K562 (cell line): ENCODE results near the gene ECSIT. TPM values are rescaled to one million over a fixed set of nuclear protein-coding genes. Genes with fewer than 3 reads are reported as not detected.

ENCODE experiments used
- ATF1 ChIP-seq, 2 experiments: fragments of 450-650 bp in 1 of 2; IDR thresholded peaks; 2 replicates each; pipeline ENCODE4 v1.6.1; 2016; ENCODE audit warnings: missing compliant biosample characterization in 1 of 2, missing genetic modification characterization in 1 of 2
- CEBPB ChIP-seq: fragments of 450-650 bp; IDR thresholded peaks from 2 replicates; pipeline ENCODE4 v1.6.1; 2016; ENCODE audit warnings: missing genetic modification characterization, missing compliant biosample characterization
- CHD2 ChIP-seq: IDR thresholded peaks from 2 replicates; pipeline ENCODE4 v1.6.1; 2011; ENCODE audit warnings: low read depth, low read length
- FOSL1 ChIP-seq: fragments of 200-800 bp; sonication (Bioruptor generic); conservative IDR thresholded peaks from 2 replicates; pipeline ENCODE4 v1.6.1; 2016; ENCODE audit warnings: missing genetic modification characterization, missing compliant biosample characterization
- FOXK2 ChIP-seq, 2 experiments: fragments of 450-650 bp; IDR thresholded peaks in 1 of 2; conservative IDR thresholded peaks in 1 of 2; 2 replicates each; pipeline ENCODE4 v1.6.1; 2016; ENCODE audit warnings: low read depth in 2 of 2, mild to moderate bottlenecking in 1 of 2
- GABPA ChIP-seq: fragments of 200-800 bp; sonication (Bioruptor generic); conservative IDR thresholded peaks from 2 replicates; pipeline ENCODE4 v1.6.1; 2016; ENCODE audit warnings: low read depth, missing genetic modification characterization, missing compliant biosample characterization
- HCFC1 ChIP-seq: IDR thresholded peaks from 2 replicates; pipeline ENCODE4 v1.6.1; 2012; ENCODE audit warnings: low read depth, low read length, improper control_type of control experiment
- HDAC2 ChIP-seq: fragments of 450-650 bp; IDR thresholded peaks from 2 replicates; pipeline ENCODE4 v1.6.1; 2016; ENCODE audit warnings: mild to moderate bottlenecking
- HES1 ChIP-seq: fragments of 450-650 bp; IDR thresholded peaks from 2 replicates; pipeline ENCODE4 v1.6.1; 2016; ENCODE audit warnings: low read depth, mild to moderate bottlenecking, moderate library complexity
- KLF16 ChIP-seq: IDR thresholded peaks from 2 replicates; pipeline ENCODE4 v1.6.1; 2016; ENCODE audit warnings: antibody characterized with exemption
- NCOA2 ChIP-seq, 2 experiments: fragments of 450-650 bp; IDR thresholded peaks; 2 replicates each; pipeline ENCODE4 v1.6.1; 2018; ENCODE audit warnings: mild to moderate bottlenecking in 2 of 2, moderate library complexity in 1 of 2; ENCODE audit not compliant: partially characterized antibody in 2 of 2
- NCOR1 ChIP-seq: fragments of 450-650 bp; IDR thresholded peaks from 2 replicates; pipeline ENCODE4 v1.6.1; 2016; ENCODE audit warnings: mild to moderate bottlenecking, moderate library complexity
- NEUROD1 ChIP-seq: fragments of 150-350 bp; IDR thresholded peaks from 2 replicates; pipeline ENCODE4 v1.6.1; 2014; ENCODE audit warnings: borderline replicate concordance, low read length, low read depth; ENCODE audit not compliant: partially characterized antibody
- POLR2AphosphoS5 ChIP-seq: IDR thresholded peaks from 2 replicates; pipeline ENCODE4 v1.6.1; 2011; ENCODE audit warnings: mild to moderate bottlenecking, low read depth, low read length, moderate library complexity; ENCODE audit not compliant: control insufficient read depth, insufficient read depth
- SIX5 ChIP-seq, 2 experiments: IDR thresholded peaks; 2 replicates each; pipeline ENCODE4 v1.6.1; 2011; ENCODE audit warnings: low read length in 2 of 2, borderline replicate concordance in 1 of 2, low read depth in 1 of 2, mild to moderate bottlenecking in 1 of 2, moderate library complexity in 1 of 2; ENCODE audit not compliant: insufficient read depth in 1 of 2
- SMARCC2 ChIP-seq: fragments of 450-650 bp; IDR thresholded peaks from 2 replicates; pipeline ENCODE4 v1.6.1; 2017; ENCODE audit warnings: antibody characterized with exemption, moderate library complexity, mild to moderate bottlenecking, low read depth
- SMARCE1 ChIP-seq: fragments of 450-650 bp; IDR thresholded peaks from 2 replicates; pipeline ENCODE4 v1.7.1; 2016; ENCODE audit warnings: mild to moderate bottlenecking
- SP2 ChIP-seq: IDR thresholded peaks from 2 replicates; pipeline ENCODE4 v1.6.1; 2011; ENCODE audit warnings: mild to moderate bottlenecking, low read depth, low read length, moderate library complexity; ENCODE audit not compliant: poor library complexity, severe bottlenecking; ENCODE audit errors: extremely low read depth
- TCF7 ChIP-seq: sonication (generic); IDR thresholded peaks from 2 replicates; pipeline ENCODE4 v1.6.1; 2016; ENCODE audit warnings: antibody characterized with exemption, borderline replicate concordance
- ZNF12 ChIP-seq: sonication (generic); formaldehyde crosslinking; IDR thresholded peaks from 2 replicates; pipeline ENCODE4 v1.4.0; 2020; ENCODE audit warnings: mild to moderate bottlenecking, missing genetic modification reagents
- ZNF75A ChIP-seq: fragments of 450-650 bp; formaldehyde crosslinking; IDR thresholded peaks from 2 replicates; pipeline ENCODE4 v1.4.0; 2020; ENCODE audit warnings: mild to moderate bottlenecking
- polyA plus RNA-seq, 8 experiments: library from polyadenylated mRNA; depleted of rRNA in 4 of 8; stranded (reverse) in 5 of 8; unstranded in 3 of 8; fragments of >200 nt; fragmentation: Nextera tagmentation in 2 of 8; fragmentation: Illumina TruSeq in 1 of 8; extraction: Ambion mirVana in 2 of 8; extraction: Trizol in 1 of 8; gene quantifications; 2 replicates each; pipeline versions ENCODE4 v1.2.1 to v1.2.3, GENCODE V29; 2011 to 2014; ENCODE audit warnings: inconsistent platforms in 1 of 8, missing spikeins in 1 of 8
- total RNA-seq, 7 experiments: library from RNA; depleted of rRNA in 6 of 7; stranded (reverse); fragments of >200 nt in 6 of 7; fragmentation: Illumina TruSeq in 2 of 7; extraction: Trizol in 2 of 7; gene quantifications; 2 replicates each; pipeline versions ENCODE4 v1.2.1 to v1.2.3, GENCODE V29; 2011 to 2021; ENCODE audit warnings: low replicate concordance in 1 of 7
- TF ChIP-seq, protein P1 (sequence below): sonication (generic); formaldehyde crosslinking; IDR thresholded peaks from 2 replicates; pipeline ENCODE4 v1.9.0; 2022; ENCODE audit warnings: mild to moderate bottlenecking, missing genetic modification reagents
- TF ChIP-seq, protein P2 (sequence below), 2 experiments: fragments of 450-650 bp; IDR thresholded peaks; 2 replicates each; pipeline ENCODE4 v1.6.1; 2018; ENCODE audit warnings: mild to moderate bottlenecking in 2 of 2, low read depth in 1 of 2; ENCODE audit not compliant: partially characterized antibody in 2 of 2

The ECSIT gene
- total and polyA plus RNA-seq, 9 of the 15 experiments (the other 6 are each of a cell fraction or from before 2014, with no cell fraction given), result 1.1 to 82.5 (median 43.9) TPM

DNA sequence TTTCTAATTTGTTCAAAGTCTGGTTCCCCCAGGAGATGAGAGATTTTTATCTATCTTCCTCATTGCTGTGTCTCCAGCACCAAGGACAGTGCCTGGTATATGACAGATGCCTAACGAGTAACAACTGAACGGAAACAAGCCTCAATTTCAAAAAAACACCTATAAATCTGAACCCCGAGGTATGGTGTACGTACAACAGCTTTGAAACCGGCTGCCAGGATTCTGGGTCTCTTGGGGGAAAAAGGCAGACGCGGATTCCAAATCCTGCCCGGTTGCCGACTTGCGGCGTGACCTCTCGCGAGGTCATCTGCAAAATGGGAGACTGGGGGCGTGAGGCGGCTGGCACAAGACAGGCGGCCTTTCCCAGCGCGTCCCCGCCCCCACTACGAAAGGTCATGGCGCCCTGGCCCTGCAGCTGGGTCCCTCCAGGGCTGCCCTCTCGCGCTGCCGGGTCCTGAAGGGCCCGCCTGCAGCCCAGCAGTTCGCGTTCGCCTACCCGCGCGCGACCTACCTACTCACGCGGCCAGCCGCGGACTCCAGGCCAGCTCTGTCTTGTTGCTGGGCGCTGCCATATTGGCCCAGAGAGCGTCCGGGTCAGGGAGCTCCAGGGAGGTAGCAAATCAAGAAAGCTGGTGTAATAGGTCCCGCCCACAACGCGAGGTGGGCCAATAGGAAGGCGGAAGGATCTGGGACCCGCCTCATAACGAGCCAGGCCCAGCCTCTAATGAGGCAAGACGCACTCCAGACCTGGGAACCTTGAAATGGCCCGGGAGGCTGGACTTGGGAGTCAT lies at the start of gene ECSIT (continued):
- TF ChIP-seq NEUROD1 (peak; percentile 8), ATF1 (CRISPR knock-in tag; IDR thresholded peaks at IDR 0.05) (no peak), ATF1 (tag; IDR thresholded peaks at IDR 0.05) (peak; percentile 83), HDAC2 (peak; percentile 95; the same call in 1 of the 2 replicates), ZNF75A (no peak), CHD2 (peak; percentile 88), POLR2AphosphoS5 (peak; percentile 47; the same call in 1 of the 2 replicates), SP2 (peak; percentile 55), FOSL1 (tag) (peak; percentile 62), KLF16 (no peak), FOXK2 (conservative IDR thresholded peaks at IDR 0.05 in 1 of 2, IDR thresholded peaks at IDR 0.05 in 1 of 2; ENCODE audit: low read depth in 2 of 2) (peak; percentile 78 to 80; a peak in 2 of 4 replicates), SMARCC2 (0 out of 2 replicates have a peak, but pooled peaks have one; percentile 24), ZNF12 (CRISPR knock-in tag) (peak; percentile 72; the same call in 1 of the 2 replicates), HCFC1 (peak; percentile 80), SIX5 (IDR thresholded peaks at IDR 0.05; ENCODE audit: borderline replicate concordance in 1 of 2, insufficient read depth in 1 of 2, low read depth in 1 of 2, low read length in 2 of 2) (peak in 1 of 2 experiments; percentile 5; a peak in 1 of 4 replicates), SMARCE1 (0 out of 2 replicates have a peak, but pooled peaks have one; percentile 38), CEBPB (tag) (peak; percentile 80), NCOR1 (0 out of 2 replicates have a peak, but pooled peaks have one; percentile 4), HES1 (no peak), TCF7 (no peak), NCOA2 (IDR thresholded peaks at IDR 0.05; ENCODE audit: partially characterized antibody in 2 of 2) (no peak), GABPA (tag) (peak; percentile 98)
- TF ChIP-seq, protein P1, sequence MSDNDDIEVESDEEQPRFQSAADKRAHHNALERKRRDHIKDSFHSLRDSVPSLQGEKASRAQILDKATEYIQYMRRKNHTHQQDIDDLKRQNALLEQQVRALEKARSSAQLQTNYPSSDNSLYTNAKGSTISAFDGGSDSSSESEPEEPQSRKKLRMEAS (CRISPR knock-in tag), result peak; percentile 87
- TF ChIP-seq, protein P2, sequence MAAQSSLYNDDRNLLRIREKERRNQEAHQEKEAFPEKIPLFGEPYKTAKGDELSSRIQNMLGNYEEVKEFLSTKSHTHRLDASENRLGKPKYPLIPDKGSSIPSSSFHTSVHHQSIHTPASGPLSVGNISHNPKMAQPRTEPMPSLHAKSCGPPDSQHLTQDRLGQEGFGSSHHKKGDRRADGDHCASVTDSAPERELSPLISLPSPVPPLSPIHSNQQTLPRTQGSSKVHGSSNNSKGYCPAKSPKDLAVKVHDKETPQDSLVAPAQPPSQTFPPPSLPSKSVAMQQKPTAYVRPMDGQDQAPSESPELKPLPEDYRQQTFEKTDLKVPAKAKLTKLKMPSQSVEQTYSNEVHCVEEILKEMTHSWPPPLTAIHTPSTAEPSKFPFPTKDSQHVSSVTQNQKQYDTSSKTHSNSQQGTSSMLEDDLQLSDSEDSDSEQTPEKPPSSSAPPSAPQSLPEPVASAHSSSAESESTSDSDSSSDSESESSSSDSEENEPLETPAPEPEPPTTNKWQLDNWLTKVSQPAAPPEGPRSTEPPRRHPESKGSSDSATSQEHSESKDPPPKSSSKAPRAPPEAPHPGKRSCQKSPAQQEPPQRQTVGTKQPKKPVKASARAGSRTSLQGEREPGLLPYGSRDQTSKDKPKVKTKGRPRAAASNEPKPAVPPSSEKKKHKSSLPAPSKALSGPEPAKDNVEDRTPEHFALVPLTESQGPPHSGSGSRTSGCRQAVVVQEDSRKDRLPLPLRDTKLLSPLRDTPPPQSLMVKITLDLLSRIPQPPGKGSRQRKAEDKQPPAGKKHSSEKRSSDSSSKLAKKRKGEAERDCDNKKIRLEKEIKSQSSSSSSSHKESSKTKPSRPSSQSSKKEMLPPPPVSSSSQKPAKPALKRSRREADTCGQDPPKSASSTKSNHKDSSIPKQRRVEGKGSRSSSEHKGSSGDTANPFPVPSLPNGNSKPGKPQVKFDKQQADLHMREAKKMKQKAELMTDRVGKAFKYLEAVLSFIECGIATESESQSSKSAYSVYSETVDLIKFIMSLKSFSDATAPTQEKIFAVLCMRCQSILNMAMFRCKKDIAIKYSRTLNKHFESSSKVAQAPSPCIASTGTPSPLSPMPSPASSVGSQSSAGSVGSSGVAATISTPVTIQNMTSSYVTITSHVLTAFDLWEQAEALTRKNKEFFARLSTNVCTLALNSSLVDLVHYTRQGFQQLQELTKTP (IDR thresholded peaks at IDR 0.05; ENCODE audit: low read depth in 1 of 2, partially characterized antibody in 2 of 2), result peak in 1 of 2 experiments; percentile 97
